ENCODE data around the gene LMF1.

The LMF1 gene

DNA sequence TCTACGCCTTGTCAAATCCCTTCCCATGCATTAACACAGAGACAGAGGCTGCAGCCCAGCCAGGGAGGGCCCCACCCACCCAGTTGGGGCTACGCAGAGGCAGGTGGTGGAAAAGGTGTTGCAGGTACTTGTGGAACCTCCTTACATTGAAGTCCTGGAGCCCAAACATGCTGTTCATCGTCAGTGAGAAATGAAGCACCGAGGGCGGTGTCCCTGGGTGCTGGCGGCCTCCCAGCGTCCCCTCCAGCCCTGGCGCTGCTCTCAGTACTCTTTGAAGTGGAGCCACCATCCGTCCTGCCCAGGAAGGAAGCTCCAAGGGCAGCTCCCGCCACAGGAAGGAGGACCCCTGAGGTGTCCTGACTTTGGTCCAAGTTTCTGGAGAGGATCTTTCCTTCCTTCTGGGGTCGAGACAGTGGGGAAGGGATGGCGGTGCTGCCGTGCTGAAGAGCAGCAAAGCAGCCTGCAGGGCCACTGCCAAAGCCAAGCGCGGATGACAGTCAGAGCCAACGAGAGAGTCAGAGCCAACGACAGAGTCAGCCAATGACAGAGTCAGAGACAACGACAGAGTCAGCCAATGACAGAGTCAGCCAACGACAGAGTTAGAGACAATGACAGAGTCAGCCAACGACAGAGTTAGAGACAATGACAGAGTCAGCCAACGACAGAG is 23.4 kb downstream of the LMF1 start:
- no peak for DNase-seq

DNA sequence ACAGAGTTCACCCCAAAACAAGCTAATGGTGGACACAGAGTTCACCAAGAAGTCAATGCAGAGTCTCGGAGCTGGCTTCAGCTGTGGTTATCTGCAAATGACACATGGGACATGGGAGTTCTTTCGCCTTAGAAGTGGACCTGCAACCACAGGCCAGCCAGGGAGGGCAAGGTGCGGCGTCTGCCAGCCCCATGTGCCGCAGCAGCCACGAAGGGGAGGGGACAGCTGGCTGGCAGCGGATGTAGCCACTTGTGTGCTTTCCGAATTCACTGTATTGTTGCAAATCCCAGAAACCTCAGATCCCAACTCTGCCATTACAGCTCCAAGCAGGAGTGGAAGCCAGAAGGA is 24.8 kb downstream of the LMF1 start:
- DNase-seq = no peak

DNA sequence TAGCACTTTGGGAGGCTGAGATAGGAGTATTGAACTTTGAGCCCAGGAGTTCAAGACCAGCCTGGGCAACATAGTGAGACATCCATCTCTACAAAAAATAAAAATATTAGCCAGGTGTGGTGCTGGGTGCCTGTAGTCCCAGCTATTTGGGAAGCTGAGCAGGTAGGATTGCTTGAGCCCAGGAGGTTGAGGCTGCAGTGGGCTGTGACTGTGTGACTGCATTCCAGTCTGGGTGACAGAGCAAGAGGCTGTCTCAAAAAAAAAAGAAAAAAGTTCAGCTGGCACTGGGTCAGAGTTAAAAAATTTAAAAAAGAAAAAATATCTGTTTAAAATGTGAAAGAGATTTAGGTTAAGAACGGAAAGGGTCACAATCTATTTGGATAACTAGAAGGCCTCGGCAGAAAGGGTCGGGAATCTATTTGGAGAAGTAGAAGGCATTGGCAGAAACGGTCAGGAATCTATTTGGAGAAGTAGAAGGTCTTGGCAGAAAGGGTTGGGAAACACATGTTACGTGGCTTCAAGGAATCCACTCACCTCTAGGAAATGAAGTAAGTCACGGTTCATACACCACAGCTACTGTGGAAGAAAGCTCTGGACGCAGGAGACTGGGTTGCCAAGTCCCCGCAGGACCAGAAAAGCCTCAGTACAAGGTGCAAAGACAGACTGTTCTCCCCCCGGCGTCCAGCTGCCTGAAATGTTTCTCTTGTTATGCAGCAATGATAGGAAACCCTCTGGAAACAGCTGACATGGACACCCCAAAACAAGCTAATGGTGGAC is 25.3 kb downstream of the LMF1 start:
- DNase-seq = no peak

DNA sequence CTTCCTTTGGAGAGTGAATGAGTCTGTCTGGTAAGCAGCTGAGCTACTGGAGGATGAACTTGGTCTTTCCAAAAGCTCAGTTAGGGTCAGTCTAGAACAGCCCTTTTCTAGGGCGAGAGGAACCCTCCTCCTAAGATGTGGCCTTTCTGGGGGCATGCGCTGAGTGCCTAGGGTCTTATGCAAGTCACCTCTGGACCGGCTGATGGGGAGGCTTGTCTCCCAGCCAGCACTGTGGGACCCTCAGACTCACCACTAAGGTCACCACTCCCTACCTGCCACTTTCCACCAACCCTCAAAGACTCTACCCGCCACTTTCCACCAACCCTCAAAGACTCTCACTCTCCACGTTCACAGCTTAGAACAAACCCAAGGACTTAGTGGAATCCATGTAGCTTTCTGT is 26.8 kb downstream of the LMF1 start:
- DNase-seq = no peak

DNA sequence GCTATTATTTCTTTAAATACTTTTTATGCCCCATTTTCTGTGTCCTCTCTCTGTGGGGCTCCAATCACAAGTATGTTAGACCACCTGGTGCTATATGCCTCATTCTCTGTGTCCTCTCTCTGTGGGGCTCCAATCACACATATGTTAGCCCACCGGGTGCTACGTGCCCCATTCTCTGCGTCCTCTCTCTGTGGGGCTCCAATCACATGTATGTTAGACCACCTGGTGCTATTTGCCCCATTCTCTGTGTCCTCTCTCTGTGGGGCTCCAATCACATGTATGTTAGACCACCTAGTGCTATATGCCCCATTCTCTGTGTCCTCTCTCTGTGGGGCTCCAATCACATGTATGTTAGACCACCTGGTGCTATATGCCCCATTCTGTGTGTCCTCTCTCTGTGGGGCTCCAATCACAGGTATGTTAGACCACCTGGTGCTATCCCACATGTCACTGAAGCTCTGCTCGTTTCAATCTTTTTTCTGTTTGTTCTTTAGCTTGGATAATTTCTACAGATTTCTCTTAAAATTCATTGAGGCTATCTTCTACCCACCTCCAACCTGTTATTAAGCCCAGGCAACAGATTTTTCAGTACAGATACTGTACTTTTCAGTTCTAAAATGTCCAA is 28.2 kb downstream of the LMF1 start:
- DNase-seq = no peak

DNA sequence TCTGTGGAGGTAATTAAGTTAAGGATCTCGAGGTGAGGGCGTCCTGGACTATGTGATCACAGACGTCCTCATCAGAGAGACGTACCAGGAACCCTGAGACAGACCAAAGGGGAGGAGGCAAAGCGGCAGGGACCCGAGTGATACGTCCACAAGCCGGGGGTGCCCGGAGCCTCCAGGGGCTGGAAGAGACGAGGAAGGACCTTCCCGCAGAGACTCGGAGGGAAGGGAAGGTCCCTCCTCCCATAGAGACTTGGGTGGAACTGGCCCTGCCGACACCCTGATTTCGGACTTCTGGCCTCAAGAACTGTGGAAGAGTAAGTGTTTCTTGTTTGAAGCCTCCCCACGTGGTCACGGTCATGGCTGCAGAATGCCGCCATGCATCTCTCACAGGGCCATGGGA is 30.8 kb downstream of the LMF1 start:
- DNase-seq = no peak

DNA sequence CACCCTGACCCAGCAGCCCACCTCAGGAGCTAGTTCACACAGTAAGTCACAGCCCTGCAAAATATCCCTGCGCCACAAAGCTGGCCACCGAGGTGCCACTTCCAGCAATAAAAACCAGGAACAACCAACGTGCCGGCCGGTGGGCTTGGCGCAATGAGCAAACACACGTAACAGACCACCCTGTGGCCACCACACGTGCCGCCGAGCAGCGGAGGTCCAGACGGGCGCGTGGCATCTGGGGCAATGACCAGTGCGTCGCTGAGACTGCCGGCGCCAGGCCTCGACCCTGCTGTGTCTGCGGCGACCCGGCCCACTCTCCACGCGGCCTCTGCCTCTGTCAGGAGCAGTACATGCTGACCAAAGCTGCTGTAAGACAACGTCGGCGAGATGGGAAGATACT is 31.5 kb downstream of the LMF1 start:
- no peak for DNase-seq

DNA sequence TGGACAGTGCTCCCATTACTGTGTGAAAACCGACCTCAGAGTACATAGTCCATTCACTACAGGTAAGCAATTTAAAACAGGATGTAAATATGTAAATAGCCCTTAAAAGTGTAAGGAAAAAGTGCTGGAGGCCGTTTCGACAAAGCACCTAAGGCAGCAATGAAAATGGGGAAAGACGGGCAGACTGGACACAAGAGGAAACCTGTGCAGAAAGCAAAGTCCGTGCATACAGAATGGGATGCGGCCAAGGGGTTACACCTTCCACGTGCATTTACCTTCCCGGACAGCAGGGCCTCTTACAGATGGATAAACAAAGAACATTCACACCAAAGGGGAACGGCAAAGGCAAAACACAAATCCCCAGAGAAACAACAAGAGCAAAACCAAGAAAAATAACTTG is 32.0 kb downstream of the LMF1 start:
- DNase-seq = no peak

DNA sequence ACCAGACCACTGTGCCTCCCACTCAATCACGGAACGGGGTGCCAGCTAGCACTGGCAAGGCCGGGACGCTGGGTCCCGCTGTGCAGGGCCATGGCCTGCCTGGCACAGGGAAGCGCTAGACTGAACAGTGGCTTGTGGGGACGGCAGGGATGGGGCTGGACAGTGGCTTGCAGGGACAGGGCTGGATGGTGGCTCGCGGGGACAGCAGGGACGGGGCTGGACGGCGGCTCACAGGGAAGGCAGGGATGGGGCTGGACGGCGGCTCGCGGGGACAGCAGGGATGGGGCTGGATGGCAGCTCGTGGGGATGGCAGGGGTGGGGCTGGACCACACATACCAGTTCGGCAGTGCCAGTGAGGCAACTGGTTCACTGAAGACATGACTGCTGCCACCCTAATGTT is 32.6 kb downstream of the LMF1 start:
- no peak for DNase-seq

DNA sequence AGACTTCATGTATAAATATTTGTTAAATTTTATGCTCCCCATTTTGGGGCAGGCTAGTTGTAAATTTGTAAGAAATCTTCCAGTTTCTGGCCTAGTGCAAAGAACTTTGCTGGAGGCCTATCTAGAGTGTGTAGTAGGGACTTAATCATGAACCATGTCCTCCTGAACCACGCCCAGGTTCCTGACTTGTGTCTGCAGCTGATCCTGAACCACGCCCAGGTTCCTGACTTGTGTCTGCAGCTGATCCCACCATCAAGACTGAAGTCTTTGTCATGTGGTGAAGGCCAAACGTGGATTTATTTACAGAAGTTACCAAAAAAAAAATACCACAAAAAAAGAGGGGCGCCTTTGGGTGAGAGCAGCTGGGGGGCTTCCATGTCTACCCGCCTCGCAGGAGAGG is 33.1 kb downstream of the LMF1 start:
- no peak for DNase-seq

DNA sequence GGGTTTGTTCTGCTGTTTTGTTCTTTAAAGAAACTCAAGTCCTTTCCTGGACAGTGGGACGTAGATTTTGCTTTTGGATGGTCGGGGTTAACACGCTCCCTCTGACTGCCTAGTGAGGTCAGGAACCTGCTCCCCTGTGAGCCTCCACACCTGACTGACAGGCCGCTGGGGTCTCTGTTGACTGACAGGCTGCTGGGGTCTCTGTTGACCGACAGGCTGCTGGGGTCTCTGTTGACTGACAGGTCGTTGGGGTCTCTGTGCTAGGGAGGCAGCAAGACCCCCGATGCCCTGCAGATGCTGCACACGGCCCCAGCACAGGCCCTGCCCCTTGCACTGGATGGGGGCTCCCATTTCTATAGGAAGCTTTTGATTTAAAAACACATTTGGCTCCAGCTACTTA is 33.5 kb downstream of the LMF1 start:
- no peak for DNase-seq

DNA sequence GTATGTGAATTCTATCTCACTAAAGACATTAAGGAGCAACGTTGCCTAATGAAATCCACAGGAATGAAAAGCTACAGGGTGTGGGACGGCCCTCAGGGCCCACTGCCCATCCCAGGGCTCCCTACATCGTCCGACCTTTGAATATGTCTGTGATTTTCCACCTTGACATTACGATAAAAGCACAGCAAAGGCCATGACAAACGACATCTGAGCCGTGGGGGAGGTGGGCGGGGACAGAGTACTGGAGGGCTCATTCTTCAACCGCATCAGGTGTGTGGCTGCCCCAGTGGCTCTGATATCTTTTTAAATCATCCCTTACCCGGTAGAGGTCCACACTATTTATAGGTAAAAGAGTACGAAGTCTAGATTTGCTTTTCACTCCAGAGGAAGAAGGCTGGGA is 35.1 kb downstream of the LMF1 start:
- no peak for DNase-seq

DNA sequence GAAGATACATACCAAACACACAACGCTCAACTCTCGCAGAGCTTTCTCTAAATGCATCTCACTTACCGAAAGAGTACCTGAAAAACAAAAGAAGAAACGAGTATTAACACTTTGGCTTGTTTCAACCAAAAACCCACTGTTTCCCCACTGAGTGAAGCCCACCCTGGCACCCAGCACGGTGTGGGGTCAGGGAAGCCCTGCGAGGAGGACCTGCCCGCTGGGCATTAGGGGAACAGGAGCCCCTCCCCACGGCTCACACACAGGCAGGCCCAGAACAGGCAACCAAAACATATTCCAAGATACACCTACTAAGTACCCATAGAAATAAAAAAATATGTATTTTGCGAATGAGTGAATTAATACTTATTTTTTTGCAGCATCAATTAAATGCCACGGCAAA is 36.6 kb downstream of the LMF1 start:
- no peak for DNase-seq

DNA sequence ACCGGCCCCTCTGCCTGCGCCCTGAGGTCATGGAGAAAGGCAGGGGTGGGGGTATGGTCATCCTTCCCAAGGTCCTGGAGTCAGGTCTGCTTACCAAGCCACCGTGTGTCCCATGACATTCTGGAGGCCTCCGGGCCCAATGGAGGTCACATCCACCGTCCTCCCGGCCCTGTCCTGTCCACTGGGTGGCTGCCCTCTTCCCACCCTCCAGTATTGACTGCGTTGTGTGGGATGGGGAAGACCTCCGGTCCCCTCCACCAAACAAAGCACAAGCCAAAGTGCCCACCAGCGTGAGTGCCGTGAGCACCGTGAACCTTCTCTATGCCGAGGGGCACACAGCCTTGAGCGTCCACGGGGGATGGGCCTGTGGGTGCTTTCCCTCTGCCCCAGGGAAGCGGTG is 37.2 kb downstream of the LMF1 start:
- no peak for DNase-seq

DNA sequence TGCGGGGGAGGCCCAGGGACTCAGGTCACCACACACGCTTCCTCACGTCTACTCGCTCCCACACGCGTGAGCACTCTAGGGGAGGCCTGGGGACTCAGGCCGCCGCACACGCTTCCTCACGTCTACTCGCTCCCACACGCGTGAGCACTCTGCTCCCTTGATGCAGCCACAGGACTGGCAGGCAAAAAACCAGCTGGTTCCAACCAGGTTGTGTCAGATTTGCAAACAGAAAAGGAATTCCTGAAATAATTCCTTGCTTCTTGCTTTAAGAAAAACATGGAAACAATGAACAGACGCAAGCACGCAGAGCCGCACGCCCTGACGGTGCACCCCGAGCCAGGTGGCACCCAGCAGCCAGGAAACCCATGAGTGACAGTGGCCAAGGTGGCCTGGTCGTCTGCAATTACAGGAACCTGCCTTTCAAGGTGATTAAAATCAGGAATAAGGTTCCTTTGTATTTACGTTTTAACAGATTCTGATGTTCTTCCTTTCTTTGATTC is 37.9 kb downstream of the LMF1 start:
- no peak for DNase-seq

DNA sequence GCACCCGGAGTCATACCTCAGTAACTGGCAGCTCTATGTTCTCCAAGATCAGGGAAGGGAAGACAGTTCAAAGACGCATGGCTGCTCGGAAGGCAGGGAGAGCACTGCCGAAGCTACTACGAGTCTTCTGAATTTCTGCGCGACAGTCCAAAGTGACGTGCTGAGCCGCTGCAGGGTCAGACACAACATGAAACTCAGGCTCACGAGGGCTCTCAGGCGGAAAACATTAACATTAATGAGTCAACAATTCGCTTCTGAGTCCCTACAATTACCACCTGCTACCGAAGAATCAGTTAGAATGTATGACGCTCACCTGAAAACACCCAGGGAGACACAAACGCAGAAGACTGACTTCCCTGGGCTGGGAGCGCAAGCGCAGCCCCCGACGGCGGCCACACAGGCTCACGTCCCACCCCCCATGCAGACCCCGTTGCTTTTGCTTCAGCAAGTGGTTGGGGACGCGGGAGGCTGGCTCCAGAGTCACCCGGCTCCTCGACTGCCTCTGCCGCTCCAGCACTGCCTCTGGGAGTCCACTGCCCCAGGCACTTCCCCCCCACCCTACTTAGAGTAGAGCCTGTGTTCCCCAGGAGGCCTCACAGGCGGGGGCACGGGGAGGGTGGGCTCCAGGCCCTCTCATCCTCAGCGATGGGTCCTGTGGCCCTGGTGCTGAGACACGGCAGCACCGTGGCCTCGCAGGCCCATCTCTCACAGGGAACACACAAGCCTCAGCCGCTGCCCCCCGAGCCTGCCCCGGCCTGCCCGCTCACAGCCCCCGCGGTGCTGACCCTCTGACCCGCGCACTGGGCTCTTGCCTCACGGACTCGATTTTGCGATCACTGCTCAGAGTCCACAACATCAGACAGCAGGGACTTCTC is 38.9 kb downstream of the LMF1 start:
- DNase-seq = no peak

DNA sequence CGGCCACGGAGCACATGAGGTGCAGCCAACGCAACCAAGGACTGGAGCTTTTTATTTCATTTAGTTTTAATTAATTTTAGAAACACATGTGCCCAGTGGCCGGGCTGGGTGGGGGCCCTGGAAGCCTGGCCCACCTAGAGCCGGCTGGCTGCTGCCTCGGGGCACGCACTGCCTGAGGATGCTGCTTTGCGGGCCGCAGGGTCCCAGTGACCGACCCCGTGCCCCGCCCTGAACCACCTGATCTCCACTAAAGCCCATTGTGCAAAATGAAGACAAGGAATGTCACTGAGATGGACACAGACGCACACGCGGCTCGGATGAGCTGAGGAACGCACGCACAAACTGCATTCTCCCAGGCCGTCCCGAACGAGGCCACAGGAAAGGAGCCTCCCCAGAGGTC is 39.6 kb downstream of the LMF1 start:
- DNase-seq = no peak

DNA sequence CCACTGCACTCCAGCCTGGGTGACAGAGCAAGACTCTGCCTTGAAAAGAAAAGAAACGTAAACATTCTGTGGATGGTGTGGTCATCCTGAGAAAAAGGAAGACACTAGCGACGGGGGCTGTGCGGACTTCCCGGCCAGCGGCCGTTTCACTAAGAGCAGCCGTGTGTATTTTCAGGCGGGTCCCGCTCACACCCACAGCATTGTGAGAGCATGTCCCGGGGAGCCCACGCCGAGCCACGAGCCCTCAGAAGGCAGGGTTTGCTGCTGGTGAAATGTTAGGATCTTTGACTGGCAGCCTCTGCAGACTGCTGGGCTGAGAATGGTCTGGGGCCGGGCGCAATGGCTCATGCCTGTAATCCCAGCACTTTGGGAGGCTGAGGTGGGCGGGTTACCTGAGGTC is 40.3 kb downstream of the LMF1 start:
- no peak for DNase-seq

DNA sequence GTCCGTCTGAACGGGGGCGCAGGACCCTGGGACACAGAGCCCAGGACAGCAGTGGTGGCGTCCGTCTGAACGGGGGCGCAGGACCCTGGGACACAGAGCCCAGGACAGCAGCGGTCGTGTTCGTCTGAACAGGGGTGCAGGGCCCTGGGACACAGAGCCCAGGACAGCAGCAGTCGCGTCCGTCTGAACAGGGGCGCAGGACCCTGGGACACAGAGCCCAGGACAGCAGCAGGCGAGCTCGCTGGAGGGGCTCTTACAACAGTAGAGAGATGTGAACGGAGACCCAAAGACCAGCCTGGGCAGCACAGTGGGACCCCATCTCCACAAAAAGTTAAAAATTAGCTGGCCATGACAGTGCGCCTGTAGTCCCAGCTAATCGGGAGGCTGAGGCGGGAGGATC is 40.7 kb downstream of the LMF1 start:
- DNase-seq = no peak

DNA sequence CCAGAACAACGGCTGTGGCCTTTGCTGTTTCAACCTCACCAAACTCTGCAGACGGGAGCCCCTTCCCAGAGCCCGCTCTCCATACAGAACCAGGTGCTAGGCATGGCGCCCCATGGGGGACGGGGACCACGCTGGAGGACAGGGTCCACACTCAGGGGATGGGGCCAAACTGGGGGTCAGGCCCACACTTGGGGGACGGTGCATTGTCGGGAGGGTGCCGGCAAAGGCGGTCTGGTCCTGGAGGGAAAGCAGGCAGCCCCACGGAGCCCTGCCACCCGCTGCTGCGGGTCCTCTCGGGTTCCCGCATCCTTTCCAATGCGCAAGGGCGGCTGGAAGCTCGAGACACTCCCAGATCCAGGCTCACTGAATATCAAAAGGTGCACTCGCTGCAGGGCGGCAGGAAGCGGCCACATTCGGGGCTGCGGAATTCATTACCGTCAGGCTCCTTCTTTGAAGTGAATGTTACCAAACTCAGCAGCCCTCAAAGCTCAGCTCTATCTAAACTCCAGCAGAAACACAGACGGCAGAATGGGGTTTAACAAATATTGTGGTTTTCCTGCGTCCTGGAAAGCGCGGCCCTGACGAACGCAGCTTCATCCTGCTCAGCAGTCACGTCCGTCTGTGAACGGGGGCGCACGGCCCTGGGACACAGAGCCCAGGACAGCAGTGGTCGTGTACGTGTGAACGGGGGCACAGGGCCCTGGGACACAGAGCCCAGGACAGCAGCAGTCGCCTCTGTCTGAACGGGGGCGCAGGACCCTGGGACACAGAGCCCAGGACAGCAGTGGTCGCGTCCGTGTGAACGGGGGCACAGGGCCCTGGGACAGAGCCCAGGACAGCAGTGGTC is 41.3 kb downstream of the LMF1 start:
- DNase-seq = no peak

DNA sequence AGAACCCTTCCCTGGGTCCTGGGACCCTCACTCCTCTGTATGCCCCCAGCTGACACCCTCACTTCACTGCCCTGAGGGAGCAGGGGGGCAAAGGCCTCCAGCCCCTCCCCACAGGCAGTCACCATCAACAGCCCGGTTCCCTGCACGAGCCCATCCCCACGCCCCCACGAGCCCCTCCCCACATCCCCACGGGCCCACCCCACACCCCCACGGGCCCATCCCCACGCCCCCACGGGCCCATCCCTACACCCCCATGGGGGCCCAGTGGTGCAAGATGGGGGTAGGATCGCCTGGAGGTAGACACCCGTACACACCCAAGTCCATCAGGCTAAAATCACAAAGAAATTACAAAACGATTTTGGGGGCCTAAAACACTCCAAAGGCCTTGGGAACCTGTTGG is 42.3 kb downstream of the LMF1 start:
- no peak for DNase-seq

DNA sequence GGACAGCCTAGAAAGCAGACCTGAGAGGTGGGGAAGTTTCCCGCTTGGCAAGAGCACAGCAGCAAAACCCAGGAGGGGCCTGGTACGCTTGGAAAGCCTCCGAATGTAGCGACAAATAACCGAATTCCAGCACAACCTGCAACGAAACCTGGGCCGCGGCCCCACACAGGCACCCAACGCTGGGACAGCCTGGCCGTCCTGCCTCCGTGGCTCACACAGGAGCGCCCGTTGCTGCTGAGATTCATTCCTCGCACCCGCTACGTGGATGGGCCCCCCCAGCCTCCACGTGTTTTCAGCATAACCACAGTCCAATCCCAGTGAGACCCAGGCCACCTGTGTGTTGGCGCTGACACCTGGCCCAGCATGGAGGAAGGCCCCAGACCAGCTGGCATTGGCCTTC is 42.9 kb downstream of the LMF1 start:
- DNase-seq = no peak

All from T1000 (cell line).